Activated CD4-positive, alpha-beta T cell treated with anti-CD3 and anti-CD28 coated beads, Interleukin-2, Interleukin-4, amounts not matched to agents 100 ng/mL and 50 ng/mL, durations not matched to agents 16 hours and 8 hours (primary cell): ENCODE results near the gene ZNF90.
"Not testable (repeated sequence)": the region's sequence is repeated elsewhere in the genome, so short reads cannot be mapped to it uniquely, and the experiment has no call there.

Source experiments
- DNase-seq: peaks from one replicate; pipeline ENCODE4 v3.0.0-alpha.2; 2020; ENCODE audit warnings: low spot score

ZNF90 gene

GRCh38 chr19:20077791-20078463 is at the start of gene ZNF90:
TSS of gene ZNF90 (plus strand) at chr19:20078000. CDS start at chr19:20078133, 133 bp downstream.
- peak; percentile 90 for DNase-seq

GRCh38 chr19:20028611-20029010 is 49.2 kb upstream of the ZNF90 start:
- DNase-seq, result no peak

GRCh38 chr19:20035935-20036334 is 41.9 kb upstream of the ZNF90 start:
- no peak for DNase-seq

- no peak for DNase-seq
Observed at GRCh38 chr19:20038358-20039202, 39.2 kb upstream of the ZNF90 start.

GRCh38 chr19:20039203-20039723 is 38.5 kb upstream of the ZNF90 start, which contains the start of gene ZNF682:
TSS of gene ZNF682 (minus strand) at chr19:20039505. CDS start at chr19:20039345, 160 bp downstream.
- peak; percentile 87 for DNase-seq

GRCh38 chr19:20044663-20045062 is 33.1 kb upstream of the ZNF90 start:
- DNase-seq, result no peak

GRCh38 chr19:20045742-20046141 is 32.1 kb upstream of the ZNF90 start:
- not testable (repeated sequence) for DNase-seq

GRCh38 chr19:20051841-20052768 is 25.7 kb upstream of the ZNF90 start:
- DNase-seq, result peak; percentile 59

- not testable (repeated sequence) for DNase-seq
Observed at GRCh38 chr19:20058738-20059137, 19.1 kb upstream of the ZNF90 start.

- no peak for DNase-seq
Observed at GRCh38 chr19:20060282-20060681, 17.5 kb upstream of the ZNF90 start.

- DNase-seq, result no peak
Observed at GRCh38 chr19:20066861-20067260, 10.9 kb upstream of the ZNF90 start.

GRCh38 chr19:20067943-20068342 is 9.9 kb upstream of the ZNF90 start:
- no peak for DNase-seq

GRCh38 chr19:20068559-20068958 is 9.2 kb upstream of the ZNF90 start:
- DNase-seq, result not testable (repeated sequence)

GRCh38 chr19:20070691-20071090 is 7.1 kb upstream of the ZNF90 start:
- no peak for DNase-seq

GRCh38 chr19:20072936-20073335 is 4.9 kb upstream of the ZNF90 start:
- DNase-seq, result no peak

- DNase-seq, result peak; percentile 1
Observed at GRCh38 chr19:20078581-20079031, 806 bp downstream of the ZNF90 start.

- DNase-seq, result no peak
Observed at GRCh38 chr19:20079476-20079875, 1.7 kb downstream of the ZNF90 start.

- no peak for DNase-seq
Observed at GRCh38 chr19:20080656-20081055, 2.9 kb downstream of the ZNF90 start.

GRCh38 chr19:20082232-20082833 is 4.5 kb downstream of the ZNF90 start:
- DNase-seq, result not testable (repeated sequence)

GRCh38 chr19:20082876-20083275 is 5.1 kb downstream of the ZNF90 start:
- not testable (repeated sequence) for DNase-seq

- DNase-seq, result no peak
Observed at GRCh38 chr19:20102097-20102496, 24.3 kb downstream of the ZNF90 start.
